IPS-15b (cell line): ENCODE data around the gene MAP2K5.

Source experiments
- H3K27me3 ChIP-seq: one replicate; pipeline ENCODE4 v1.6.1; 2013; ENCODE audit warnings: low read length; ENCODE audit not compliant: control insufficient read depth, insufficient read depth
- H3K36me3 ChIP-seq: one replicate; pipeline ENCODE4 v1.6.1; 2013; ENCODE audit warnings: low read length; ENCODE audit not compliant: control insufficient read depth, insufficient read depth
- H3K4me1 ChIP-seq: one replicate; pipeline ENCODE4 v1.6.1; 2013; ENCODE audit warnings: mild to moderate bottlenecking, low read length; ENCODE audit not compliant: control insufficient read depth, insufficient read depth
- H3K4me3 ChIP-seq: one replicate; pipeline ENCODE4 v1.5.1; 2013; ENCODE audit warnings: low read depth, low read length
- H3K9ac ChIP-seq: one replicate; pipeline ENCODE4 v1.6.1; 2013; ENCODE audit warnings: low read depth, mild to moderate bottlenecking, low read length
- H3K9me3 ChIP-seq: one replicate; pipeline ENCODE4 v1.6.1; 2013; ENCODE audit warnings: mild to moderate bottlenecking, low read length; ENCODE audit not compliant: control insufficient read depth, insufficient read depth

MAP2K5 gene

DNA sequence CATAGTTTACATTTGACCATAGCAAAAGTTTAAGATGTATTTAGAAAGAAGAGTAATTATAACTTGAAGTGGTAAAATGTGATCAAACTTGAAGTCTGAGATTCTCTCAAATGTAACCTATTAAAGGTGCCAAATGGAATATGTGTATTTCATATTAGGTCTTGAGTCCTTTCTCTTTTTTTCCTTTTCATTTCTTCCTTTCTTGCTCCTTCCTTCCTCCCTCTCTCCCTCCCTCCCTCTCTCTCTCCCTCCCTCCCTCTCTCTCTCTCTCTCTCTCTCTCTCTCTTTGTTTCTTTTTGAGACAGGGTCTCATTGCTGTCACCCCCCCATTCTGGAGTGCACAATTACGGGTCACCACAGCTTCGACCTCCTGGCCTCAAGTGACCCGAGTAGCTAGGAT, 47.7 kb downstream of the MAP2K5 start:
- Histone ChIP-seq H3K9ac (no peak overlapping the region), H3K4me3 (no peak overlapping the region), H3K36me3 (peaks cover 3% of the 10 kb centered on the region), H3K4me1 (no peaks in the 10 kb centered on the region), H3K9me3 (no peaks in the 10 kb centered on the region), H3K27me3 (no peaks in the 10 kb centered on the region)

DNA sequence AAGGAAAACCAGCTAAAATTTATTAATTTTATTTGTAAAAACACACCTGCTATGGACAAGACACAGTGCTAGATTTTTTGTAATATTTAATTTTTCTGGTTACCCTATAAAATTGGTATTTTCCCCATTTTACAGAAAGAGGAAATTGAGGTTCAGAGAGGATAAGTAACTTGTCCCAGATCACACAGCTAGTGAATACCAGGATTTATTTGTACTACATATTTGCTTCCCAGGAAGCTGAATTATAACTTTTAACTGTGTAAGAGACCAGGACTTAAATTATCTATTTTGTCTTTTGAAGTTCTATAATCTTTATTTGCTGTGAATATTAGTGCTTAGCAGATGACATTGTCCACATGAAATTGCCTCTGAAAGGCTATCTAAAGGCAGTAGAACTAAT, 49.7 kb downstream of the MAP2K5 start:
- Histone ChIP-seq H3K9me3 (no peaks in the 10 kb centered on the region), H3K9ac (no peak overlapping the region), H3K36me3 (peaks cover 3% of the 10 kb centered on the region), H3K27me3 (no peaks in the 10 kb centered on the region), H3K4me1 (no peaks in the 10 kb centered on the region), H3K4me3 (no peak overlapping the region)

DNA sequence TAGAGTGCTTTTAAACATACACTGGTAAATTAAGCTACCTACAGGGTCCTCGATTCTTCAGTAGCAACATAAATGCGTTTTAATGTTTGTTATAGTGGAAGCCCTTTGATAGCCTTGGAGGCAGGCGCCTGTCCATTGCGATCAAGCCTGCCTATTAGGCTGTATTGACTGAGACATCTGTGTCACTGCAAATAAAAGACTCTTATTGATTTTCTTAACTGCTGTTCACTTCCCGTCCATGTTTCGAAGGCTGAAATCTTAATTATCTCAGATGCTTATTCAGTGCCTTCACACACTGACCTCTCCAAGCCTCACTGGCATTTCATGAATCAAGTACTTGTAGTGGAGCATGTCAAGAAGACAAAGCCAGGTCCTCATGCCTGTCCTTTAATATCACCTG, 51.1 kb downstream of the MAP2K5 start:
- Histone ChIP-seq H3K9me3 (no peaks in the 10 kb centered on the region), H3K9ac (no peak overlapping the region), H3K27me3 (no peaks in the 10 kb centered on the region), H3K4me1 (no peaks in the 10 kb centered on the region), H3K36me3 (no peaks in the 10 kb centered on the region), H3K4me3 (no peak overlapping the region)

DNA sequence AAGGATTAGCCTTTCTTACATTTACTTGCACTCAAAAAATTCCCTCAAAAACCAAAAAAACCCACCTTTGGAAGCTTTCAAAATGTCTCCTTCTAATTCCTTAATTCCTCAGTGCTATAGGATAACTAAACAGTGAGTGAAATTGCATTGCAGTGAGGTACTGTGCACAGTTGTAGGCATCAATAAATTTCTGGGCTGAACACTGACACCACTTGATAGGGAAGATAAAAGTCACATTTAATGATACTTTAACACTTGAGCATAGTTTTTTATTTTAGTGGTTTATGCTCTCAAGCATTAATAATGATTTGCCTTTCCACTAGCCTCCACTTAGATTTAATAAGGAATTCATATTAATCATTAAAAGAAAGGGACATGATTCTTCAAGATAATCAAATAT, 52.3 kb downstream of the MAP2K5 start:
- no peaks in the 10 kb centered on the region for H3K9me3 ChIP-seq
- no peak overlapping the region for H3K9ac ChIP-seq
- H3K27me3 ChIP-seq: no peaks in the 10 kb centered on the region
- no peaks in the 10 kb centered on the region for H3K4me1 ChIP-seq
- H3K4me3 ChIP-seq: no peak overlapping the region
- H3K36me3 ChIP-seq: no peaks in the 10 kb centered on the region

DNA sequence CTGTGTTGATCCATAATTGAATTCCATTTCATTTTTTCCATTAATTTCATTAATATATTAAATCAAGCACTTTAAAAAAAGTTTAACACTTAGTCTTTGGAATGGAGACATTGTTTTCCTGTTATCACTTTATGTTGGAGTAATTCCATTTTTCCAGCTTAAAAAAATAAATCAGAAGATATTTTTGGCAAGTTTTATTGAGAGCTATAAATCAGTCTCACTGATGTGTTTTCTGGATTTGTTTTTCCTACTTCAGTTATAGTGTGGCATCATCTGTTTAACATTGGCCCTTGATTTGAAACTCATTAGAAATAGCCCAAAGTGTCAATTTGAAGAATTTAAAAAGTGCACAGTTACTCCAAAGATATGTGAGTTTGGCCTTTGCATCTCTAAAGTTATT, 53.1 kb downstream of the MAP2K5 start:
- Histone ChIP-seq H3K9ac (no peak overlapping the region), H3K4me3 (no peak overlapping the region), H3K36me3 (no peaks in the 10 kb centered on the region)

DNA sequence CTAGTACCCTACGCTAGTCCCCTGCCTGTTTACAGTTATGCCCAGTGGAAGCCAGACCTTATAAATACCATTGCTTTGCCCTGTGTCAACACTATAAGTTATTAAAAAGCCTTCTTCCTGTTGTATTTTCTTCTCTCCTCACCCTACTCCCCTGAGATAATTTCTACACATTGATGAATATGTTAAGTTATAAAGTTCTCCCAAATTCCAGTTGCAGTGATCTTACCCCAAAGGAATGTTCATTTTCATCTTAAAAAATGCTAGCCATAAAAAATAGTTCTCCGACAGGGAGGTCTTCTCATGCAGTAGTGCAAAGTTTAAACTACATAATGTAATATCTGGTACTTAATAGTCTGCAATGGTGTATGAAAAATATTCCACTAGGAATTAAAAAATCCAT, 58.6 kb downstream of the MAP2K5 start:
- Histone ChIP-seq H3K36me3 (no peaks in the 10 kb centered on the region), H3K9me3 (no peaks in the 10 kb centered on the region), H3K4me1 (no peaks in the 10 kb centered on the region), H3K27me3 (no peaks in the 10 kb centered on the region), H3K4me3 (no peak overlapping the region), H3K9ac (no peak overlapping the region)

More for the DNA sequence above, 53.1 kb downstream of the MAP2K5 start:
- H3K9me3 ChIP-seq: no peaks in the 10 kb centered on the region
- H3K4me1 ChIP-seq: no peaks in the 10 kb centered on the region
- H3K27me3 ChIP-seq: no peaks in the 10 kb centered on the region

DNA sequence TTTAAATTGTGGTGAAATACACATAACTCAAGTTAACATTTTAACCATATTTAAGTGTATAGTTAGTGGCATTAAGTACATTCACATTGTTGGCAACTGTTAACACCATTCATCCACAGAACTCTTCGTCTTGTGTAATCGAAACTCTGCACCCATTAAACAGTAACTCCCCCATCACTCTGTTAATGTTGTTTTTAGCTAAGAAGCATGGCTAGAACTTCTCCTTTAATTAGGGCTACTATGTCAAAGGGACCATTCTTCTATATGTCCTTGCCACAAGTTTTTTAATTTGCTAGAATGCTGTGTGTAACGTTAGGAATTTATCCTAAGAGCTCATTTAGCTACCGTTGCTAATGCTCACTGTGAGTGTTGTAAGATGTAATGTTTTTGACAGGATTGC, 60.6 kb downstream of the MAP2K5 start:
- Histone ChIP-seq H3K36me3 (no peaks in the 10 kb centered on the region), H3K27me3 (no peaks in the 10 kb centered on the region), H3K9me3 (no peaks in the 10 kb centered on the region), H3K9ac (no peak overlapping the region), H3K4me1 (no peaks in the 10 kb centered on the region), H3K4me3 (no peak overlapping the region)

DNA sequence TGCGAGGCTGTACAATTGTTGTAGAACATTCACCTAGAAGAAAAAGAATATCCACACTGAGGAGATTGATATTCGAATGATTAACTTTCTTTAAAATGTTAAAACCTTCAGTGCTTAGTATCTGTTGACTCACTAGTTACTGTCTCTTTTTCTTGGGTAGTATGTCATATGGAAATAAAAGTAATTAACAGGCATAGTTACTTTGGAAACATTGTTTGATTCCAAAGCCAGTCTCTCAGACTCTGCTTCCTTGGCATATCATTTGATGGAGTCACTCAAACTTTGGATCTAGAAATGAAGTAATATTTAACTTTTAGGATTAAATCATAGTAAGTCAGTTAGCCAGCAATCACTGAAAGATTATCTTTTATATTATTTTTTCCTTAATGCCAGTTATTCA, 63.4 kb downstream of the MAP2K5 start:
- H3K27me3 ChIP-seq: no peaks in the 10 kb centered on the region
- H3K36me3 ChIP-seq: no peaks in the 10 kb centered on the region
- no peaks in the 10 kb centered on the region for H3K4me1 ChIP-seq
- no peak overlapping the region for H3K9ac ChIP-seq
- H3K9me3 ChIP-seq: no peaks in the 10 kb centered on the region
- H3K4me3 ChIP-seq: no peak overlapping the region

DNA sequence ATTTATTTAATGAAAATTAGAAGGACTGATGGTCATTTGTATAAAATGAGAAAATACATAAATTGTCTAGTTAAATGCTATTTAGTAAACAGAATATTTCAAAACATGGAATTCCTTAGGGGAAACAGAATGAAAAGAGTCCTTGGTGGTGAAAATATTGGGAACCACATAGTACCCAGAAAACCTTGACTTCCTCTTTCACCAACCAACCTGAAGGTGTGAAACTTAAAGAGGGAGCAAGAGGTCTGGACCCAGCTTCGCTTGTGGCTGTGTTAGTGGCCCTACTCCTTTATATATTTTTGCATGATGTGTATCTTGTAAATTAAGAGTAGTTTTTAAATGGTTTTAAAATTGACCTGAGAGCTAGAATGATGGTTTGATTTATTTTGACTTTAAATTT, 64.2 kb downstream of the MAP2K5 start:
- H3K36me3 ChIP-seq: no peaks in the 10 kb centered on the region
- no peaks in the 10 kb centered on the region for H3K27me3 ChIP-seq
- H3K9ac ChIP-seq: no peak overlapping the region

DNA sequence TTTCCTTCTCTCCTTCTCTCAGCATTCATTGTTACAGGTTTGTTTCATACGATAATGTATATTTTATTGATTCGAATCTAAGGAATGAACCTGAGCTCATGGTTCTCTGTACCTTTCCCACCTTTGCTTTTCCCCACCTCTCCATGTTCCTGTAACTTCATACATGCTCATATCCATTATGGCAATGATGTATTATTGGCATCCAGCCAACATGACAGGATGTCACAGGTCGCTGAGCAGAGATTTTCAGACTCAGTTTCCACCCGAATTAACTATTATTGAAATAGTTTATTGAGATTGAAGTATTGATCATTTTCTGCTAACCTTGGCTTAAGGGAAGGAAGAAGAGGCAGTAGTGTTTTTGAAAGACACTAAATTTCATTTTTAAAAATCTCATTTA, 64.8 kb downstream of the MAP2K5 start:
- Histone ChIP-seq H3K9me3 (no peaks in the 10 kb centered on the region), H3K4me3 (no peak overlapping the region), H3K36me3 (no peaks in the 10 kb centered on the region), H3K27me3 (no peaks in the 10 kb centered on the region), H3K4me1 (no peaks in the 10 kb centered on the region), H3K9ac (no peak overlapping the region)

More for the DNA sequence above, 64.2 kb downstream of the MAP2K5 start:
- H3K4me3 ChIP-seq: no peak overlapping the region
- no peaks in the 10 kb centered on the region for H3K4me1 ChIP-seq
- no peaks in the 10 kb centered on the region for H3K9me3 ChIP-seq

DNA sequence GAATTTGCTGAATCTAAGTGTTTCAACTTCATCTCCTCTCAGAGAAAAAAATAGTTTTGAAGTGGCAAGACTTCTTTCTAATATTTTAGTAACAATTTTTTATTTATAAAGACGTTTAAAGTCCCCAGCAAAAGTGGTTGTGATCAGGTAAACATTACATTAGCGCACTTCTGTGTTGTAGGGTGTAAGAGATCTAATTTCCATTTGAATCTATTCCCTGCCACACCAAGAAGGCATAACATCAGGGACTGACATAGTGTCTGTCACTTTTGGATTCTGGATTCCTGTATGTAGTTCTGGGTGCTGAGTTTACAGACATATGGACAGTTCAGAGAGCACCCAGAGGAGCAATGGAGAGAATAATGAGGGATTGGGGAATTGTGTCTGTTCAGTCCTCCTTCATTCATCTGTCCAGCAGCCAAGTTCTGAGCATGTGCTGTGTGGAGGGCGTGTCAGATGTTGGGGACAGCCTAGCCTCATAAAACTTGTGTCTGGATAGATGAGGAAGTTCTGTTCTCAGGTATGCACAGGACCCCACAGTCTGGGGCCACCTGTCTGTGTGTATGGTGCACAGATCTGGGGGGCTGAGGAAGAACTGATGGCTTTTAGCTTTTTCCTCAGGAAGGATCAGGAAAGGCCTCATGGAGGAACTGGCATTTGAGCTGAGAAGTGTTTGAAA, 65.6 kb downstream of the MAP2K5 start:
- no peaks in the 10 kb centered on the region for H3K9me3 ChIP-seq
- no peaks in the 10 kb centered on the region for H3K27me3 ChIP-seq
- no peaks in the 10 kb centered on the region for H3K36me3 ChIP-seq
- no peak overlapping the region for H3K4me3 ChIP-seq
- no peaks in the 10 kb centered on the region for H3K4me1 ChIP-seq
- H3K9ac ChIP-seq: no peak overlapping the region

DNA sequence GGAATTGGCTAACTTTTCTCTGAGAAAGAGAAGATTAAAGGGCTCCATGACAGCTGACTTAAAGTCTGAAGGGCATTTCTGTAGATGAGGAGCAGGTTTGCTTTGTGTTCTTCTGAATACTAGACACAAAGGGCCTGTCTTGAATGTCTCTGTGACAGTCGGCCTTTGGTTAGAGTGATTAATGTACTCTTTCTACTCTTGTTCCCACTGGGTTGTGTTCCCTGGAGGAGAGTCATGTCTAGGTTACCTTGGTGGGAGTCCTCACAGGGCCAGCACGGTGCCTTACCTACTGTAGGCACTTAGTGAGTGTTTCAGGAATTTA, 66.1 kb downstream of the MAP2K5 start:
- Histone ChIP-seq H3K4me3 (no peak overlapping the region), H3K9ac (no peak overlapping the region), H3K9me3 (no peaks in the 10 kb centered on the region), H3K4me1 (no peaks in the 10 kb centered on the region), H3K36me3 (no peaks in the 10 kb centered on the region), H3K27me3 (no peaks in the 10 kb centered on the region)
